Bronchial epithelial cell (primary cell): ENCODE data around the gene GRK1. TPM values are rescaled to one million over a fixed set of nuclear protein-coding genes. Genes with fewer than 3 reads are reported as not detected.

Experiments
- DNase-seq: peaks from one replicate; pipeline ENCODE4 v3.0.0-alpha.2; 2010; ENCODE audit warnings: low read depth
- FAIRE-seq: peaks from 2 replicates; lab custom pipeline; 2011; peaks lifted over from hg19 to GRCh38; lab: Jason Lieb, UNC
- H3K27me3 ChIP-seq: 2 replicates; pipeline ENCODE4 v1.5.1; 2011; ENCODE audit warnings: low read length; ENCODE audit not compliant: control insufficient read depth, insufficient read depth
- H3K36me3 ChIP-seq: 2 replicates; pipeline ENCODE4 v1.5.1; 2011; ENCODE audit warnings: low read length; ENCODE audit not compliant: control insufficient read depth, insufficient read depth
- H3K4me3 ChIP-seq: 2 replicates; pipeline ENCODE4 v1.5.1; 2011; ENCODE audit warnings: mild to moderate bottlenecking, low read depth, low read length, control low read depth
- CTCF ChIP-seq: IDR thresholded peaks from 2 replicates; pipeline ENCODE4 v1.5.1; 2011; ENCODE audit warnings: mild to moderate bottlenecking, moderate library complexity, low read length, control low read depth, inconsistent platforms; ENCODE audit not compliant: insufficient read depth, severe bottlenecking
- total RNA-seq: library from RNA; depleted of rRNA; stranded (reverse); fragments of >200 nt; gene quantifications from 2 replicates; pipeline ENCODE4 v1.2.1, GENCODE V29; 2014

Gene GRK1
- total RNA-seq, 1 donor from 2014 or later: not detected

GRCh38 chr13:113645329-113645728 is 21.7 kb upstream of the GRK1 start:
- Histone ChIP-seq H3K4me3 (no peak overlapping the region), H3K27me3 (no peaks in the 10 kb centered on the region), H3K36me3 (peaks cover 3% of the 10 kb centered on the region)
- TF ChIP-seq CTCF: no peak
- no peak for FAIRE-seq
- DNase-seq: no peak

DNA sequence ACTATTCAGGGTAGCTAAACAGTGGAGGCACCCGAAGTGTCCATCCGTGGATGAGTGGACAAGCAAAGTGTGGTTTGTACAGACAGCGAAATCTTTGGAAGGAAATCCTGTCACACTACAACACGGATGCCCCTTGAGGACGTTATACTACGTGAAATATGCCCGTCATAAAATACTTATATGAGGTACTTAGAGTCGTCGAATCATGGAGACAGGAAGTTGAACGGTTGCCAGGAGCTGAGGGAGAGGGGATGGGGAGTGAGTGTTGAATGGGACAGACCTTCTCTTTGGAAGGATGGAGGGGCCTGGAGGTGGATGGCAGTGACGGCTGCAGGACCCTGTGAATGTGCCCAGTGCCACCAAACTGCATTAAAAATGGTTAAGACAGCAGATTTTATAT is 20.6 kb upstream of the GRK1 start:
- no peak overlapping the region for H3K4me3 ChIP-seq
- H3K36me3 ChIP-seq: no peaks in the 10 kb centered on the region
- TF ChIP-seq CTCF: no peak
- no peaks in the 10 kb centered on the region for H3K27me3 ChIP-seq
- DNase-seq: no peak
- FAIRE-seq: no peak

DNA sequence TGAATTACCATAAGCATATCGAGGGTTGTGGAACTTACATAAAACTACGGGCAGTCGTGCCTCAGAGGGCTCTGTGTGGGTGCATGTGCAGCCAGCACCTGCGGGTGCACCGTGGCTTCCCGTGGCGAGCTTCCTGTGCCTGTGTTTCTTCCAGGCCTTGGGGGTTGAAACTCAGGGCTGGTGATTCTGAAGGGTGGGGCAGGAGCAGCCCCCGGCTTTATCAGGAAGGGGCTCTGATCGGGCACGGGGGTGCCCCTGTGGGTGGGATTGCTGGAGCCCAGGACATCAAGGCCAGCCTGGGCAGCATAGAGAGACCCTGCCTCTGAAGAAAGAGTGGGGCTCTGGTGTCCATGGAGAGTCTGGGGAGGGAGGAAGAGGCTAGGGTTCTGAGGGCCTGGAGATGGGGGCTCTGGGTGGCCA is 20.1 kb upstream of the GRK1 start:
- DNase-seq: no peak
- FAIRE-seq: no peak

GRCh38 chr13:113647351-113648215 is 19.4 kb upstream of the GRK1 start:
- Histone ChIP-seq H3K27me3 (no peaks in the 10 kb centered on the region), H3K36me3 (no peaks in the 10 kb centered on the region), H3K4me3 (no peak overlapping the region)
- FAIRE-seq: no peak
- peak; percentile 39 for DNase-seq
- TF ChIP-seq CTCF: no peak

More for the DNA sequence above, 20.1 kb upstream of the GRK1 start:
- H3K27me3 ChIP-seq: no peaks in the 10 kb centered on the region
- no peaks in the 10 kb centered on the region for H3K36me3 ChIP-seq
- no peak overlapping the region for H3K4me3 ChIP-seq
- TF ChIP-seq CTCF: no peak

GRCh38 chr13:113648216-113648610 is 18.8 kb upstream of the GRK1 start:
- TF ChIP-seq CTCF: no peak
- no peak overlapping the region for H3K4me3 ChIP-seq
- DNase-seq: no peak
- no peak for FAIRE-seq
- no peaks in the 10 kb centered on the region for H3K36me3 ChIP-seq
- no peaks in the 10 kb centered on the region for H3K27me3 ChIP-seq
